ENCODE results near the gene GRAMD2A.
A peak's percentile ranks its signal among the peaks of the same experiment; 100 is the strongest.

GRAMD2A gene

DNA sequence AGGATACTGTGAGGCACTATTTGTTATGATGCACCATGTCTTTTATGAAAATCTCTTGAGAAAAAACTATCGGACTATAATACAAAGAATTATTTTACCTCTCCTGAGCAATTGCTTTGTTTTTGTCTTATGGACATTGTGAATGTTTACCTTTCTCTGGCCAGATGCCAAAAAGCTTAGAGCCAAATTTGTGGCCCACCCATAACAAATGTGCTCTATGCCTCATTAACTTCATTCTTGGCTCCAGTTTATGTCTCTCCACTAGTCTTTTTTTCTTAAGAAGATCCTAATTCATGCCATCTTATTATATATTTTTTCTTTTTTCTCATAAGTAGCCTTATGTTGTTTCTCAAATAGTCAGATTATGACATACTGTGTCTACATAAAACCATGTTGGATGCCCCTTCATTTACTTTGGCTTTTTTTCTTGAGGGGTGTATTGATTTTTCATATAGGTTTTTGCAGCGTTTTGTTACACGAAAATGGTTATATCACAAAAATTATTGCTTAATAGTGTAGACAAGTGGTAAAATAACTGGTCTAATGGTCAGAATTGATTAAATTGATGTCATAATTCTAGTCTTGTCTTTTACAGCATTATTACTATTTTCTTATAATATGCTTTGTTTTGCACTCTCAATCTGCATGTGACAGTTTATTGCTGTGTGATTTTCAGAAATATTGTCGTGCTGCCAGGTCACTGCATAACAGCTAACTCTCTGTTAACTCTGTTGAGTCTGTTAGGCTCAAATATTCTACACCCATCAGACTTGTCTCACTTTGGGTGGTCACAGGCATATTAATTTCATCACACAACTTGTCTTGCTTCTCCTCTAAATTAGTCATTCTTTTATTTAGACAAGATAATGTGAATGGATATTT, 61.2 kb downstream of the GRAMD2A start (continued):
- TF ChIP-seq IKZF3 (tag by site-specific recombination; IDR thresholded peaks at IDR 0.05) (peak; percentile 59), ZNF555 (tag by site-specific recombination; conservative IDR thresholded peaks at IDR 0.05) (no peak), ZNF510 (tag by site-specific recombination; IDR thresholded peaks at IDR 0.05; ENCODE audit: insufficient replicate concordance) (peak; percentile 54), ZNF600 (tag by site-specific recombination; IDR thresholded peaks at IDR 0.05) (peak; percentile 46), ZNF621 (tag by site-specific recombination; IDR thresholded peaks at IDR 0.05) (no peak), ZNF544 (tag by site-specific recombination; IDR thresholded peaks at IDR 0.05) (peak; percentile 85; the same call in 1 of the 2 replicates), ZNF639 (tag by site-specific recombination; IDR thresholded peaks at IDR 0.05) (0 out of 2 replicates have a peak, but pooled peaks have one; percentile 43), SP7 (tag by site-specific recombination; IDR thresholded peaks at IDR 0.05) (peak; percentile 52; the same call in 1 of the 2 replicates), ZNF776 (tag by site-specific recombination; IDR thresholded peaks at IDR 0.05; ENCODE audit: borderline replicate concordance) (no peak; the same call in 1 of the 2 replicates), ZXDB (tag by site-specific recombination; IDR thresholded peaks at IDR 0.05) (peak; percentile 76), YY2 (tag by site-specific recombination; IDR thresholded peaks at IDR 0.05) (no peak), ZNF514 (tag by site-specific recombination; IDR thresholded peaks at IDR 0.05) (no peak), ZNF792 (tag by site-specific recombination; IDR thresholded peaks at IDR 0.05) (no peak), PRDM6 (tag by site-specific recombination; IDR thresholded peaks at IDR 0.05) (peak; percentile 98), ZNF157 (tag by site-specific recombination; IDR thresholded peaks at IDR 0.05) (no peak), ZNF354C (tag by site-specific recombination; IDR thresholded peaks at IDR 0.05; ENCODE audit: borderline replicate concordance, low read depth) (no peak), ZNF423 (tag by site-specific recombination; IDR thresholded peaks at IDR 0.05) (no peak), YY1 (tag by site-specific recombination; IDR thresholded peaks at IDR 0.05) (no peak), OSR2 (tag by site-specific recombination; IDR thresholded peaks at IDR 0.05) (peak; percentile 69; the same call in 1 of the 2 replicates), ZNF114 (tag by site-specific recombination; IDR thresholded peaks at IDR 0.05) (no peak), ZNF530 (tag by site-specific recombination; IDR thresholded peaks at IDR 0.05; ENCODE audit: low read depth) (no peak), ZSCAN30 (tag by site-specific recombination; IDR thresholded peaks at IDR 0.05) (peak; percentile 68), ZNF664 (tag by site-specific recombination; IDR thresholded peaks at IDR 0.05) (no peak), ZNF274 (IDR thresholded peaks at IDR 0.05; ENCODE audit: low read length) (no peak), ZNF274 (tag by site-specific recombination; IDR thresholded peaks at IDR 0.05; ENCODE audit: borderline replicate concordance) (no peak), ZNF76 (tag by site-specific recombination; IDR thresholded peaks at IDR 0.05; ENCODE audit: borderline replicate concordance, low read depth) (0 out of 2 replicates have a peak, but pooled peaks have one; percentile 20), REST (tag by site-specific recombination; IDR thresholded peaks at IDR 0.05) (no peak), TRIM28 (IDR thresholded peaks at IDR 0.05; ENCODE audit: borderline replicate concordance, low read length) (peak; percentile 43; the same call in 1 of the 2 replicates), FEZF1 (tag by site-specific recombination; IDR thresholded peaks at IDR 0.05) (peak; percentile 91), TCF7L2 (IDR thresholded peaks at IDR 0.05; ENCODE audit: borderline replicate concordance, low read depth, low read length) (no peak), KLF9 (tag by site-specific recombination; IDR thresholded peaks at IDR 0.05; ENCODE audit: low read depth) (no peak), ZFP69B (tag by site-specific recombination; IDR thresholded peaks at IDR 0.05) (0 out of 2 replicates have a peak, but pooled peaks have one; percentile 25)
- TF ChIP-seq, protein P1, sequence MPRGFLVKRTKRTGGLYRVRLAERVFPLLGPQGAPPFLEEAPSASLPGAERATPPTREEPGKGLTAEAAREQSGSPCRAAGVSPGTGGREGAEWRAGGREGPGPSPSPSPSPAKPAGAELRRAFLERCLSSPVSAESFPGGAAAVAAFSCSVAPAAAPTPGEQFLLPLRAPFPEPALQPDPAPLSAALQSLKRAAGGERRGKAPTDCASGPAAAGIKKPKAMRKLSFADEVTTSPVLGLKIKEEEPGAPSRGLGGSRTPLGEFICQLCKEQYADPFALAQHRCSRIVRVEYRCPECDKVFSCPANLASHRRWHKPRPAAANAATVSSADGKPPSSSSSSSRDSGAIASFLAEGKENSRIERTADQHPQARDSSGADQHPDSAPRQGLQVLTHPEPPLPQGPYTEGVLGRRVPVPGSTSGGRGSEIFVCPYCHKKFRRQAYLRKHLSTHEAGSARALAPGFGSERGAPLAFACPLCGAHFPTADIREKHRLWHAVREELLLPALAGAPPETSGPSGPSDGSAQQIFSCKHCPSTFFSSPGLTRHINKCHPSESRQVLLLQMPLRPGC (tag by site-specific recombination; IDR thresholded peaks at IDR 0.05) = no peak; the same call in 1 of the 2 replicates

All from HEK293 (cell line).